Panc1 (cell line): ENCODE results near the gene B9D2. TPM values are rescaled to one million over a fixed set of nuclear protein-coding genes. Genes with fewer than 3 reads are reported as not detected.

Experiments used
- ATAC-seq: fragments of 200-7000 bp; cut with Tn5 transposase; 2 replicates; pipeline ENCODE4 v1.9.1; 2020; ENCODE audit warnings: mild to moderate bottlenecking, moderate library complexity
- BruUV-seq: library from RNA; stranded (reverse); fragments of 400-500 nt; replicated peaks from 2 replicates; lab custom pipeline; 2021; lab: Mats Ljungman, UMichigan
- CTCF ChIA-PET: fragments of 300-600 bp; sonication (Branson Sonifier 250); formaldehyde crosslinking; loops from one replicate; lab custom pipeline; 2022; ENCODE audit warnings: antibody characterized with exemption; lab: Charles Lee
- POLR2A ChIA-PET: fragments of 300-600 bp; sonication (Branson Sonifier 250); formaldehyde crosslinking; loops from one replicate; lab custom pipeline; 2022; ENCODE audit warnings: antibody characterized with exemption; lab: Charles Lee
- DNase-seq: peaks from one replicate; pipeline ENCODE4 v3.0.0-alpha.2; 2010; ENCODE audit warnings: low read depth, low spot score
- H3K27ac ChIP-seq: 2 replicates; pipeline ENCODE4 v1.5.1; 2011; ENCODE audit warnings: mild to moderate bottlenecking, low read length, inconsistent platforms
- H3K27me3 ChIP-seq: fragments of 200-500 bp; sonication (Bioruptor generic); 2 replicates; pipeline ENCODE4 v1.6.0; 2014; ENCODE audit warnings: low read length, inconsistent platforms; ENCODE audit not compliant: control insufficient read depth, insufficient read depth
- H3K36me3 ChIP-seq: fragments of 200-500 bp; sonication (Bioruptor generic); 2 replicates; pipeline ENCODE4 v1.5.1; 2014; ENCODE audit warnings: inconsistent platforms, mild to moderate bottlenecking, low read length, moderate library complexity; ENCODE audit not compliant: control insufficient read depth, insufficient read depth
- H3K4me1 ChIP-seq: 2 replicates; pipeline ENCODE4 v1.5.1; 2011; ENCODE audit warnings: inconsistent platforms, mild to moderate bottlenecking, low read length, moderate library complexity; ENCODE audit not compliant: control insufficient read depth, insufficient read depth
- H3K4me3 ChIP-seq, 2 experiments: 2 replicates each; pipeline ENCODE4 v1.5.1; 2011 to 2012; ENCODE audit warnings: low read depth in 2 of 2, low read length in 2 of 2, mild to moderate bottlenecking in 2 of 2, inconsistent platforms in 1 of 2, moderate library complexity in 1 of 2
- H3K9me3 ChIP-seq: fragments of 200-500 bp; sonication (Bioruptor generic); 2 replicates; pipeline ENCODE4 v1.5.1; 2014; ENCODE audit warnings: low read depth, mild to moderate bottlenecking, inconsistent platforms, low read length, moderate library complexity; ENCODE audit not compliant: control insufficient read depth, insufficient read depth
- POLR2AphosphoS5 ChIP-seq: IDR thresholded peaks from 2 replicates; pipeline ENCODE4 v1.6.1; 2012; ENCODE audit warnings: mild to moderate bottlenecking, low read depth, low read length, moderate library complexity
- SIN3A ChIP-seq: IDR thresholded peaks from 2 replicates; pipeline ENCODE4 v1.6.1; 2012; ENCODE audit warnings: low read depth, mild to moderate bottlenecking, low read length, moderate library complexity, borderline replicate concordance; ENCODE audit not compliant: insufficient read depth
- TCF7L2 ChIP-seq: IDR thresholded peaks from 2 replicates; pipeline ENCODE4 v1.6.1; 2011; ENCODE audit warnings: mild to moderate bottlenecking, low read depth, low read length, inconsistent platforms
- in situ Hi-C: cut with HindIII; loops from 2 replicates; pipeline ENCODE4 v1.10.0; 2016; ENCODE audit warnings: low sequenced_read_pairs, low pct_unique_long_range_greater_than_20kb
- intact Hi-C: fragments of 100-400 bp; cut with micrococcal nuclease; formaldehyde crosslinking; loops from one replicate; pipeline ENCODE4 v1.10.0; 2022; ENCODE audit not compliant: unreplicated experiment
- total RNA-seq: library from RNA; stranded (reverse); gene quantifications from one replicate; pipeline ENCODE4 v1.2.1, GENCODE V29; 2021; ENCODE audit not compliant: unreplicated experiment
- TF ChIP-seq, protein P1 (sequence below), 2 experiments: IDR thresholded peaks; 2 replicates each; pipeline ENCODE4 v1.6.1; 2011 to 2012; ENCODE audit warnings: low read depth in 2 of 2, control low read depth in 1 of 2, low read length in 1 of 2, mild to moderate bottlenecking in 1 of 2, moderate library complexity in 1 of 2; ENCODE audit not compliant: insufficient read depth in 1 of 2
- TF ChIP-seq, protein P2 (sequence below): fragments of 450-650 bp; IDR thresholded peaks from 2 replicates; pipeline ENCODE4 v1.5.1; 2017; ENCODE audit warnings: mild to moderate bottlenecking

The B9D2 gene
- total RNA-seq, 1 experiment from 2014 or later: 7.1 TPM

DNA sequence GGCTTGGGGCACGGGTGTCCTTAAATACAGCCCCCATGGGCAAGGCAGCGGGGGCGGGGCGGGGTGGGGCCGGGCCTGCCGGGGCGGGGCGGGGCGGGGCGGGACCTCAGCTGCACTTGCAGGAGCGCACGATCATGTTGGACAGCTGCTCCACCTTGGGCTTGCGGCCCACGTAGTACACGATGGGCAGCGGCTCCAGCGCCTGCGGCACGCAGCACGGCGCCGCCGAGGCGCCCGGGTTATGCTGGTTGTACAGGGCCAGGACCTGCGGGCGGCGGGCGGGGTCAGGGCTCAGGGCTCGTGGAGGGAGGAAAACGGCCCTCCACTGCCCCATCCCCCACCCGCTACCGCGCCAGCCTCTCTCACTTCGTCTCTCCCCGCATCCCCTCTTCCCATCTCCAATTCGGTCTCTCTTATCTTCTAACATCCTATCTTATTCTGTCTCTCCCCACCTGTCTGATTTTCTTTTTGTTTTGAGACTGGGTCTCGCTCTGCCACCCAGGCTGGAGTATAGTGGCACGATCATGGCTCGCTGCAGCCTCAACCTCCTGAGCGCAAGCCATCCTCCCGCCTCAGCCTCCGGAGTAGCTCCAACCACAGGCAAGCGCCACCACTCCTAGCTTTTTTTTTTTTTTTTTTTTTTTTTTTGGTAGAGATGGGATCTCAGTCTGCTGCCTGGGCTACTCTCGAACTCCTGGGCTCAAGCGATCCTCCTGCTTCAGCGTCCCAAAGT lies 32.8 kb downstream of the B9D2 start:
- Histone ChIP-seq H3K4me1 (peaks cover 14% of the 10 kb centered on the region), H3K27me3 (no peaks in the 10 kb centered on the region), H3K36me3 (no peaks in the 10 kb centered on the region), H3K9me3 (no peaks in the 10 kb centered on the region), H3K27ac (no peak overlapping the region), H3K4me3 (no peak overlapping the region)
- no TSS peak for BruUV-seq
- CTCF ChIA-PET: no interaction called here
- in situ Hi-C loops (no loop called here), intact Hi-C loops (no loop called here)
- DNase-seq (no peak), ATAC-seq (no peak)
- TF ChIP-seq POLR2AphosphoS5: no peak
- TF ChIP-seq, protein P1, sequence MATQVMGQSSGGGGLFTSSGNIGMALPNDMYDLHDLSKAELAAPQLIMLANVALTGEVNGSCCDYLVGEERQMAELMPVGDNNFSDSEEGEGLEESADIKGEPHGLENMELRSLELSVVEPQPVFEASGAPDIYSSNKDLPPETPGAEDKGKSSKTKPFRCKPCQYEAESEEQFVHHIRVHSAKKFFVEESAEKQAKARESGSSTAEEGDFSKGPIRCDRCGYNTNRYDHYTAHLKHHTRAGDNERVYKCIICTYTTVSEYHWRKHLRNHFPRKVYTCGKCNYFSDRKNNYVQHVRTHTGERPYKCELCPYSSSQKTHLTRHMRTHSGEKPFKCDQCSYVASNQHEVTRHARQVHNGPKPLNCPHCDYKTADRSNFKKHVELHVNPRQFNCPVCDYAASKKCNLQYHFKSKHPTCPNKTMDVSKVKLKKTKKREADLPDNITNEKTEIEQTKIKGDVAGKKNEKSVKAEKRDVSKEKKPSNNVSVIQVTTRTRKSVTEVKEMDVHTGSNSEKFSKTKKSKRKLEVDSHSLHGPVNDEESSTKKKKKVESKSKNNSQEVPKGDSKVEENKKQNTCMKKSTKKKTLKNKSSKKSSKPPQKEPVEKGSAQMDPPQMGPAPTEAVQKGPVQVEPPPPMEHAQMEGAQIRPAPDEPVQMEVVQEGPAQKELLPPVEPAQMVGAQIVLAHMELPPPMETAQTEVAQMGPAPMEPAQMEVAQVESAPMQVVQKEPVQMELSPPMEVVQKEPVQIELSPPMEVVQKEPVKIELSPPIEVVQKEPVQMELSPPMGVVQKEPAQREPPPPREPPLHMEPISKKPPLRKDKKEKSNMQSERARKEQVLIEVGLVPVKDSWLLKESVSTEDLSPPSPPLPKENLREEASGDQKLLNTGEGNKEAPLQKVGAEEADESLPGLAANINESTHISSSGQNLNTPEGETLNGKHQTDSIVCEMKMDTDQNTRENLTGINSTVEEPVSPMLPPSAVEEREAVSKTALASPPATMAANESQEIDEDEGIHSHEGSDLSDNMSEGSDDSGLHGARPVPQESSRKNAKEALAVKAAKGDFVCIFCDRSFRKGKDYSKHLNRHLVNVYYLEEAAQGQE (IDR thresholded peaks at IDR 0.05; ENCODE audit: insufficient read depth in 1 of 2, low read depth in 2 of 2, low read length in 1 of 2): no peak
- TF ChIP-seq TCF7L2: no peak
- no peak for TF ChIP-seq SIN3A
- TF ChIP-seq, protein P2, sequence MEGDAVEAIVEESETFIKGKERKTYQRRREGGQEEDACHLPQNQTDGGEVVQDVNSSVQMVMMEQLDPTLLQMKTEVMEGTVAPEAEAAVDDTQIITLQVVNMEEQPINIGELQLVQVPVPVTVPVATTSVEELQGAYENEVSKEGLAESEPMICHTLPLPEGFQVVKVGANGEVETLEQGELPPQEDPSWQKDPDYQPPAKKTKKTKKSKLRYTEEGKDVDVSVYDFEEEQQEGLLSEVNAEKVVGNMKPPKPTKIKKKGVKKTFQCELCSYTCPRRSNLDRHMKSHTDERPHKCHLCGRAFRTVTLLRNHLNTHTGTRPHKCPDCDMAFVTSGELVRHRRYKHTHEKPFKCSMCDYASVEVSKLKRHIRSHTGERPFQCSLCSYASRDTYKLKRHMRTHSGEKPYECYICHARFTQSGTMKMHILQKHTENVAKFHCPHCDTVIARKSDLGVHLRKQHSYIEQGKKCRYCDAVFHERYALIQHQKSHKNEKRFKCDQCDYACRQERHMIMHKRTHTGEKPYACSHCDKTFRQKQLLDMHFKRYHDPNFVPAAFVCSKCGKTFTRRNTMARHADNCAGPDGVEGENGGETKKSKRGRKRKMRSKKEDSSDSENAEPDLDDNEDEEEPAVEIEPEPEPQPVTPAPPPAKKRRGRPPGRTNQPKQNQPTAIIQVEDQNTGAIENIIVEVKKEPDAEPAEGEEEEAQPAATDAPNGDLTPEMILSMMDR: no peak
- POLR2A ChIA-PET: no interaction called here

DNA sequence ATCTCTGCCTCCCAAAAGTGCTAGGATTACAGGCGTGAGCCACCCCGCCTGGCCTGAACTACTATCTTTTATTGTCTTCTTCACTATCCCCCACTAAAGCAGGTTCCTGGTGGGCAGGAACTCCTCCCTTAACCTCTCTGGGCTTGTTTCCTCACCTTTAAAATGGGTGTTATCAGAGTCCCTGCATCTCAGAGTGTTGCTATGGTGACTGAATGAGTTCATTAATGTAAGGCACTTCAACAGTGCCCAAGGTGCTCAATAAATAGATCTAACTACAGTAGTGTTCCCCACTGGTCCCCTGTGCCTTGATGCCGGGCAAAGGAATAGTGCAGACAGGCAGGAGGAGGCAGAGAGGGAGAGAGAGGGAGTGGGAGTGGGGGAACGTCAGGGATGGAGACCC lies 33.5 kb downstream of the B9D2 start:
- ATAC-seq: no peak

More for the DNA sequence above, 33.5 kb downstream of the B9D2 start:
- no peak for DNase-seq
- no peak for TF ChIP-seq TCF7L2
- TF ChIP-seq, protein P1 (IDR thresholded peaks at IDR 0.05; ENCODE audit: insufficient read depth in 1 of 2, low read depth in 2 of 2, low read length in 1 of 2): no peak
- TF ChIP-seq POLR2AphosphoS5: no peak
- TF ChIP-seq, protein P2: no peak
- TF ChIP-seq SIN3A: no peak
- Histone ChIP-seq H3K9me3 (no peaks in the 10 kb centered on the region), H3K4me3 (no peak overlapping the region), H3K4me1 (peaks cover 21% of the 10 kb centered on the region), H3K27ac (no peak overlapping the region), H3K36me3 (no peaks in the 10 kb centered on the region), H3K27me3 (no peaks in the 10 kb centered on the region)
- ChIA-PET CTCF (no interaction called here), POLR2A (no interaction called here)
- BruUV-seq: no TSS peak
- intact Hi-C loops (no loop called here), in situ Hi-C loops (no loop called here)
